Measurements from ENCODE around the gene SOWAHC. TPM values are rescaled to one million over a fixed set of nuclear protein-coding genes. Genes with fewer than 3 reads are reported as not detected.
A peak's percentile ranks its signal among the peaks of the same experiment; 100 is the strongest.

The SOWAHC gene
- total RNA-seq, 1 experiment from 2014 or later = 18.6 TPM

DNA sequence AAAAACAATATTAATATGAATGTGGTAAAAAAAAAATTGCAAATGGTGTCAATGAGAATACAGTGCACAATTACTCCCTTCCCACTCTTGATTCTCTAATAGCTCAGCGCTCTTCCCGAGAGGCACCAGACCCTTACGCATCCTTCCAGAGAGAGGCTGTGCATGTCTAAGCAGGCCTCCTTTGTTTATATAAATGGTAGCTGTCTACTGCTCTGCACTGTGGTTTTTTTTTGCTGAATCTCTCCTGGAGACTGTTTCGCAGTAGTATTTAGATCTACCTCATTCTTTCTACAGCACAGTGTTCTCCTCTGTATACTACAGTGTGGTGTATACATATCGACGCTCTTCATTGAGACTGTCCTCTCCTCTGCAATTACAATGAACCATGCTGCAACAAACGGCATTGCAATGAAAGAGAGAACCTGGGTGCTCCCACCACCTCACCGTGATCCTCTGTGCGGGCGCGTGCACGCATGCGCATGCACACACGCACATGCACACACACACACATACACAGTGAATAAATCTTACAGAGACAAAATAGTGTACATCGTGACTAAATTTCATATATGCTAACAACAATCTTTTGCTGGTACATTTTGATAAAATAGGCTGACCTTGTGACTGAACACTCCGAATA lies 19.8 kb upstream of the SOWAHC start:
- ATAC-seq = no peak
- Mint-ChIP-seq H3K4me3 (no peak overlapping the region), H3K36me3 (peaks cover 5% of the 10 kb centered on the region; the same call in 1 of the 2 replicates)

More for the DNA sequence above, 19.8 kb upstream of the SOWAHC start:
- H3K27me3 Mint-ChIP-seq (ENCODE audit: low read depth) = no peaks in the 10 kb centered on the region
- TF ChIP-seq ZNF423 (CRISPR knock-in tag; IDR thresholded peaks at IDR 0.05) (no peak), ZNF671 (CRISPR knock-in tag; IDR thresholded peaks at IDR 0.05) (no peak), ZNF138 (CRISPR knock-in tag; conservative IDR thresholded peaks at IDR 0.05) (no peak), ELF4 (CRISPR knock-in tag; IDR thresholded peaks at IDR 0.05; ENCODE audit: low read depth) (no peak), ZNF121 (CRISPR knock-in tag; IDR thresholded peaks at IDR 0.05) (no peak), NR3C1 (CRISPR knock-in tag; conservative IDR thresholded peaks at IDR 0.05; ENCODE audit: low read depth) (no peak), JUN (CRISPR knock-in tag; IDR thresholded peaks at IDR 0.05) (no peak), ZNF416 (CRISPR knock-in tag; IDR thresholded peaks at IDR 0.05) (no peak), MXD4 (CRISPR knock-in tag; IDR thresholded peaks at IDR 0.05; ENCODE audit: borderline replicate concordance) (no peak)
- TF ChIP-seq, protein P1, sequence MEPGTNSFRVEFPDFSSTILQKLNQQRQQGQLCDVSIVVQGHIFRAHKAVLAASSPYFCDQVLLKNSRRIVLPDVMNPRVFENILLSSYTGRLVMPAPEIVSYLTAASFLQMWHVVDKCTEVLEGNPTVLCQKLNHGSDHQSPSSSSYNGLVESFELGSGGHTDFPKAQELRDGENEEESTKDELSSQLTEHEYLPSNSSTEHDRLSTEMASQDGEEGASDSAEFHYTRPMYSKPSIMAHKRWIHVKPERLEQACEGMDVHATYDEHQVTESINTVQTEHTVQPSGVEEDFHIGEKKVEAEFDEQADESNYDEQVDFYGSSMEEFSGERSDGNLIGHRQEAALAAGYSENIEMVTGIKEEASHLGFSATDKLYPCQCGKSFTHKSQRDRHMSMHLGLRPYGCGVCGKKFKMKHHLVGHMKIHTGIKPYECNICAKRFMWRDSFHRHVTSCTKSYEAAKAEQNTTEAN (CRISPR knock-in tag; IDR thresholded peaks at IDR 0.05) = no peak
- TF ChIP-seq, protein P2, sequence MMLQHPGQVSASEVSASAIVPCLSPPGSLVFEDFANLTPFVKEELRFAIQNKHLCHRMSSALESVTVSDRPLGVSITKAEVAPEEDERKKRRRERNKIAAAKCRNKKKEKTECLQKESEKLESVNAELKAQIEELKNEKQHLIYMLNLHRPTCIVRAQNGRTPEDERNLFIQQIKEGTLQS (CRISPR knock-in tag; conservative IDR thresholded peaks at IDR 0.05) = no peak
- TF ChIP-seq, protein P3, sequence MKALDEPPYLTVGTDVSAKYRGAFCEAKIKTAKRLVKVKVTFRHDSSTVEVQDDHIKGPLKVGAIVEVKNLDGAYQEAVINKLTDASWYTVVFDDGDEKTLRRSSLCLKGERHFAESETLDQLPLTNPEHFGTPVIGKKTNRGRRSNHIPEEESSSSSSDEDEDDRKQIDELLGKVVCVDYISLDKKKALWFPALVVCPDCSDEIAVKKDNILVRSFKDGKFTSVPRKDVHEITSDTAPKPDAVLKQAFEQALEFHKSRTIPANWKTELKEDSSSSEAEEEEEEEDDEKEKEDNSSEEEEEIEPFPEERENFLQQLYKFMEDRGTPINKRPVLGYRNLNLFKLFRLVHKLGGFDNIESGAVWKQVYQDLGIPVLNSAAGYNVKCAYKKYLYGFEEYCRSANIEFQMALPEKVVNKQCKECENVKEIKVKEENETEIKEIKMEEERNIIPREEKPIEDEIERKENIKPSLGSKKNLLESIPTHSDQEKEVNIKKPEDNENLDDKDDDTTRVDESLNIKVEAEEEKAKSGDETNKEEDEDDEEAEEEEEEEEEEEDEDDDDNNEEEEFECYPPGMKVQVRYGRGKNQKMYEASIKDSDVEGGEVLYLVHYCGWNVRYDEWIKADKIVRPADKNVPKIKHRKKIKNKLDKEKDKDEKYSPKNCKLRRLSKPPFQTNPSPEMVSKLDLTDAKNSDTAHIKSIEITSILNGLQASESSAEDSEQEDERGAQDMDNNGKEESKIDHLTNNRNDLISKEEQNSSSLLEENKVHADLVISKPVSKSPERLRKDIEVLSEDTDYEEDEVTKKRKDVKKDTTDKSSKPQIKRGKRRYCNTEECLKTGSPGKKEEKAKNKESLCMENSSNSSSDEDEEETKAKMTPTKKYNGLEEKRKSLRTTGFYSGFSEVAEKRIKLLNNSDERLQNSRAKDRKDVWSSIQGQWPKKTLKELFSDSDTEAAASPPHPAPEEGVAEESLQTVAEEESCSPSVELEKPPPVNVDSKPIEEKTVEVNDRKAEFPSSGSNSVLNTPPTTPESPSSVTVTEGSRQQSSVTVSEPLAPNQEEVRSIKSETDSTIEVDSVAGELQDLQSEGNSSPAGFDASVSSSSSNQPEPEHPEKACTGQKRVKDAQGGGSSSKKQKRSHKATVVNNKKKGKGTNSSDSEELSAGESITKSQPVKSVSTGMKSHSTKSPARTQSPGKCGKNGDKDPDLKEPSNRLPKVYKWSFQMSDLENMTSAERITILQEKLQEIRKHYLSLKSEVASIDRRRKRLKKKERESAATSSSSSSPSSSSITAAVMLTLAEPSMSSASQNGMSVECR (CRISPR knock-in tag; IDR thresholded peaks at IDR 0.05; ENCODE audit: borderline replicate concordance) = no peak
- TF ChIP-seq, protein P4, sequence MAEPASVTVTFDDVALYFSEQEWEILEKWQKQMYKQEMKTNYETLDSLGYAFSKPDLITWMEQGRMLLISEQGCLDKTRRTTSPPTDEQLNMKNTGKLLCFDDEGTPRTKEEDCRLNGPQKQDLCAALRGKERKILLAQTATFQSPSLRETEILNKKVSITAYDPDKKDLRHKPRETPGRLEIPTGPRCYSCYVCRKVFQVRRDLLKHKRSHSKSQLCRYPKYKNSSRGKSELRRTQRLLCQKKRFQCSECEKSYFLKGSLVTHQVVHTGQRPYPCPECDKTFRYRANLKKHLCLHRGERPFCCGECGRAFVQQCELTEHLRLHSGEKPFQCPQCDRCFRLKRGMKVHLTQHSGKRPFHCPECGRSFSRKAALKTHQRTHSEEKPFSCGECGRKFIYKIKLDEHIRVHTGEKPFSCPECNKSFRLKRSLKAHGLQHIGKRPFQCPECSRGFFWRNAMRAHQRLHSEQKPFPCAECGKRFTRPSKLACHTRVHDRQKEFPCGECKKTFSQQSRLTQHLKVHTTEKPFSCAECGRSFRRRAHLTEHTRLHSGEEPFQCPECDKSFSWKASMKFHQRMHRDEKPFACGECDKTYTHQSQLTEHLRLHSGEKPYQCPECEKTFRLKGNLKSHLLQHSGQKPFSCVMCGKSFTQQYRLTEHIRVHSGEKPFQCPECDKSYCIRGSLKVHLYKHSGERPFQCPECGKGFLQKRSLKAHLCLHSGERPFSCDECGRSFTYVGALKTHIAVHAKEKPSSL (CRISPR knock-in tag; conservative IDR thresholded peaks at IDR 0.05) = no peak
- TF ChIP-seq, protein P5, sequence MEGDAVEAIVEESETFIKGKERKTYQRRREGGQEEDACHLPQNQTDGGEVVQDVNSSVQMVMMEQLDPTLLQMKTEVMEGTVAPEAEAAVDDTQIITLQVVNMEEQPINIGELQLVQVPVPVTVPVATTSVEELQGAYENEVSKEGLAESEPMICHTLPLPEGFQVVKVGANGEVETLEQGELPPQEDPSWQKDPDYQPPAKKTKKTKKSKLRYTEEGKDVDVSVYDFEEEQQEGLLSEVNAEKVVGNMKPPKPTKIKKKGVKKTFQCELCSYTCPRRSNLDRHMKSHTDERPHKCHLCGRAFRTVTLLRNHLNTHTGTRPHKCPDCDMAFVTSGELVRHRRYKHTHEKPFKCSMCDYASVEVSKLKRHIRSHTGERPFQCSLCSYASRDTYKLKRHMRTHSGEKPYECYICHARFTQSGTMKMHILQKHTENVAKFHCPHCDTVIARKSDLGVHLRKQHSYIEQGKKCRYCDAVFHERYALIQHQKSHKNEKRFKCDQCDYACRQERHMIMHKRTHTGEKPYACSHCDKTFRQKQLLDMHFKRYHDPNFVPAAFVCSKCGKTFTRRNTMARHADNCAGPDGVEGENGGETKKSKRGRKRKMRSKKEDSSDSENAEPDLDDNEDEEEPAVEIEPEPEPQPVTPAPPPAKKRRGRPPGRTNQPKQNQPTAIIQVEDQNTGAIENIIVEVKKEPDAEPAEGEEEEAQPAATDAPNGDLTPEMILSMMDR (IDR thresholded peaks at IDR 0.05) = no peak
- TF ChIP-seq, protein P6, sequence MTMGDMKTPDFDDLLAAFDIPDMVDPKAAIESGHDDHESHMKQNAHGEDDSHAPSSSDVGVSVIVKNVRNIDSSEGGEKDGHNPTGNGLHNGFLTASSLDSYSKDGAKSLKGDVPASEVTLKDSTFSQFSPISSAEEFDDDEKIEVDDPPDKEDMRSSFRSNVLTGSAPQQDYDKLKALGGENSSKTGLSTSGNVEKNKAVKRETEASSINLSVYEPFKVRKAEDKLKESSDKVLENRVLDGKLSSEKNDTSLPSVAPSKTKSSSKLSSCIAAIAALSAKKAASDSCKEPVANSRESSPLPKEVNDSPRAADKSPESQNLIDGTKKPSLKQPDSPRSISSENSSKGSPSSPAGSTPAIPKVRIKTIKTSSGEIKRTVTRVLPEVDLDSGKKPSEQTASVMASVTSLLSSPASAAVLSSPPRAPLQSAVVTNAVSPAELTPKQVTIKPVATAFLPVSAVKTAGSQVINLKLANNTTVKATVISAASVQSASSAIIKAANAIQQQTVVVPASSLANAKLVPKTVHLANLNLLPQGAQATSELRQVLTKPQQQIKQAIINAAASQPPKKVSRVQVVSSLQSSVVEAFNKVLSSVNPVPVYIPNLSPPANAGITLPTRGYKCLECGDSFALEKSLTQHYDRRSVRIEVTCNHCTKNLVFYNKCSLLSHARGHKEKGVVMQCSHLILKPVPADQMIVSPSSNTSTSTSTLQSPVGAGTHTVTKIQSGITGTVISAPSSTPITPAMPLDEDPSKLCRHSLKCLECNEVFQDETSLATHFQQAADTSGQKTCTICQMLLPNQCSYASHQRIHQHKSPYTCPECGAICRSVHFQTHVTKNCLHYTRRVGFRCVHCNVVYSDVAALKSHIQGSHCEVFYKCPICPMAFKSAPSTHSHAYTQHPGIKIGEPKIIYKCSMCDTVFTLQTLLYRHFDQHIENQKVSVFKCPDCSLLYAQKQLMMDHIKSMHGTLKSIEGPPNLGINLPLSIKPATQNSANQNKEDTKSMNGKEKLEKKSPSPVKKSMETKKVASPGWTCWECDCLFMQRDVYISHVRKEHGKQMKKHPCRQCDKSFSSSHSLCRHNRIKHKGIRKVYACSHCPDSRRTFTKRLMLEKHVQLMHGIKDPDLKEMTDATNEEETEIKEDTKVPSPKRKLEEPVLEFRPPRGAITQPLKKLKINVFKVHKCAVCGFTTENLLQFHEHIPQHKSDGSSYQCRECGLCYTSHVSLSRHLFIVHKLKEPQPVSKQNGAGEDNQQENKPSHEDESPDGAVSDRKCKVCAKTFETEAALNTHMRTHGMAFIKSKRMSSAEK (CRISPR knock-in tag; IDR thresholded peaks at IDR 0.05; ENCODE audit: borderline replicate concordance) = no peak
- H3K9me3 Mint-ChIP-seq = no peaks in the 10 kb centered on the region
- H3K4me1 Mint-ChIP-seq = 0 out of 2 replicates have a peak, but pooled peaks cover 3% of the 10 kb centered on the region
- peak overlapping the region; percentile 48 for H3K27ac Mint-ChIP-seq
- CTCF ChIA-PET = no interaction called here
- no peak for DNase-seq (ENCODE audit: low spot score)
- POLR2A ChIA-PET = no interaction called here

Measured in WTC11 (cell line).